ENCODE results near the gene FAM187B. TPM values are rescaled to one million over a fixed set of nuclear protein-coding genes. Genes with fewer than 3 reads are reported as not detected.

FAM187B gene
- total RNA-seq, 4 donors from 2014 or later, result not detected

DNA sequence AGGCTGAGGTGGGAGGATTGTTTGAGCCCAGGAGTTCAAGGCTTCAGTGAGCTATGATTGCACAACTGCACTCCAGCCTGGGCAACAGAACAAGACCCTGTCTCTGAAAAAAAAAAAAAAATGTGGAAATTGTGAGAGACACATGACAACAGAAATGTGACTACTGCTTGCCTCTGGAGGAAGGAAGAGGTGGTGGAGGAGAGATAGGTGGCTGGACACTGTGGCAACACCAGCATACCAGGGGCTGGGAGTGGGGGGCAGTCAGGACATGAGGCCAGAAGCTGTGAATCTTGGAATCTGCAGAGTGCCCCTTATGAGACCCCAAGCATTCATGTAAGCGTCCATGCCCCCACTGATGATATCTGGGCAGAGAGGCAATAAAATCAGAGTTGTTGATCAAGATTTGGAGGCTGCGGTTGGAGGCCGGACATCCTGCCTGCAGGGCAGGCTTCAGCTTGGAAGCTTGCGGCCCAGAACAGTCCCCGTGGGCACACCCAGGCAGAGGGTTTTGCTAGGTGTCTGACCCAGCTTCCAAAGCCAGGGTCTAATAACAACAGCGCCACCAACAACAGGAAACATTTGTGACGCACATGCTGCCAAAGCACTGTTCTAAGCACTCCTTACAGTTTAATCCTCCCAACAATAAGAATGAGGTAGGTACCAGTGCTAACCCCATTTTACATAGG, 16.9 kb downstream of the FAM187B start:
- Histone ChIP-seq H3K4me1 (peaks cover 0 to 20% (median 15%) of the 10 kb centered on the region in 3 donors), H3K27me3 (no peaks in the 10 kb centered on the region), H3K9me3 (no peaks in the 10 kb centered on the region), H3K36me3 (no peaks in the 10 kb centered on the region), H3K27ac (peak overlapping the region in 3 of 4 donors; percentile 48 to 78 (median 62)), H3K4me3 (no peak overlapping the region)
- no CpG with 5 or more reads among the region's 7 CpGs for WGBS, 2 donors (ENCODE audit: low coverage in 1 of 2)
- TF ChIP-seq EP300 (IDR thresholded peaks at IDR 0.05) (no peak), POLR2AphosphoS5 (IDR thresholded peaks at IDR 0.05) (no peak), POLR2A (IDR thresholded peaks at IDR 0.05) (no peak)
- TF ChIP-seq, protein P1, sequence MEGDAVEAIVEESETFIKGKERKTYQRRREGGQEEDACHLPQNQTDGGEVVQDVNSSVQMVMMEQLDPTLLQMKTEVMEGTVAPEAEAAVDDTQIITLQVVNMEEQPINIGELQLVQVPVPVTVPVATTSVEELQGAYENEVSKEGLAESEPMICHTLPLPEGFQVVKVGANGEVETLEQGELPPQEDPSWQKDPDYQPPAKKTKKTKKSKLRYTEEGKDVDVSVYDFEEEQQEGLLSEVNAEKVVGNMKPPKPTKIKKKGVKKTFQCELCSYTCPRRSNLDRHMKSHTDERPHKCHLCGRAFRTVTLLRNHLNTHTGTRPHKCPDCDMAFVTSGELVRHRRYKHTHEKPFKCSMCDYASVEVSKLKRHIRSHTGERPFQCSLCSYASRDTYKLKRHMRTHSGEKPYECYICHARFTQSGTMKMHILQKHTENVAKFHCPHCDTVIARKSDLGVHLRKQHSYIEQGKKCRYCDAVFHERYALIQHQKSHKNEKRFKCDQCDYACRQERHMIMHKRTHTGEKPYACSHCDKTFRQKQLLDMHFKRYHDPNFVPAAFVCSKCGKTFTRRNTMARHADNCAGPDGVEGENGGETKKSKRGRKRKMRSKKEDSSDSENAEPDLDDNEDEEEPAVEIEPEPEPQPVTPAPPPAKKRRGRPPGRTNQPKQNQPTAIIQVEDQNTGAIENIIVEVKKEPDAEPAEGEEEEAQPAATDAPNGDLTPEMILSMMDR (IDR thresholded peaks at IDR 0.05), result no peak
- ATAC-seq, result peak; percentile 66

DNA sequence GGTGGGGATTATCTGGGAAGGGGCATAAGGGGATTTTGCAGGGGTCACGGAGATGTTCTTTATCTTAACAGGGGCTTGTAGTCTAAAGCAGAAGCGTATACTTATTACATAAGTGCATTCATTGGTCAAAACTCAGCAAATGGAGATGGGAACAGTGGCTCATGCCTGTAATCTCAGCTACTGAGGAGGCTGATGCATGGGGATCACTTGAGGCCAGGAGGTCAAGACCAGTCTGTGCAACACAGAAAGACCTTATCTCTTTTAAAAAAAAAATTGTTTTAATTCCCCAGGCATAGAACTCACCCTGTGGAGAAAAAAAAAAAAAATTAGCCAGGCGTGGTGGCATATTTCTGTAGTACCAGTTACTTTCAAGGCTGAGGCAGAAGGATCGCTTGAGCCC, 18.9 kb downstream of the FAM187B start:
- H3K4me1 ChIP-seq, result peaks cover 0 to 18% (median 14%) of the 10 kb centered on the region in 3 donors
- 50 to 83% methylated on average over 4 of the region's 4 CpGs for WGBS, 2 donors (ENCODE audit: low coverage in 1 of 2)
- ATAC-seq, result no peak
- peaks cover 11% of the 10 kb centered on the region for H3K27me3 ChIP-seq
- no peaks in the 10 kb centered on the region for H3K36me3 ChIP-seq
- no peak overlapping the region for H3K4me3 ChIP-seq
- no peaks in the 10 kb centered on the region for H3K9me3 ChIP-seq
- no peak for TF ChIP-seq EP300 (IDR thresholded peaks at IDR 0.05)
- TF ChIP-seq POLR2A (IDR thresholded peaks at IDR 0.05), result no peak
- TF ChIP-seq POLR2AphosphoS5 (IDR thresholded peaks at IDR 0.05), result no peak
- TF ChIP-seq, protein P1 (IDR thresholded peaks at IDR 0.05), result no peak
- H3K27ac ChIP-seq, result no peak overlapping the region

DNA sequence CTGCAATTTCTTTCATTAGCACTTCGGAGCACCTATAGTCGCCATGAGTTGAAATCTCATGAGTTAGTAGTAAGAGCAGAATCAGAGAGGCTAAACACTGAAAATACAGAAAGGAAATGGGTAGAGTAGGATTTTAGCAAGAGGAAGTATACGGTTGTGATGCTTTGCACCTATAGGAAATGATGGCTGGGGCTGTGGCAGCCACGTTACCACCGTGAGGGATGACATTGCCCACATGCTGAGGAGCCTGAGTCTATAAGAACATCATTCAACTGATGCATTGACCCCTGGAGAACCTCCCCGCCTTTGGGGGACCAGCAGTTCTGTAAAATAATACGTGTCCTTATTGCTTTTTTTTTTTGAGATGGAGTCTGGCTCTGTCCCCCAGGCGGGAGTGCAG, 20.4 kb downstream of the FAM187B start:
- no peaks in the 10 kb centered on the region for H3K36me3 ChIP-seq
- 85 to 100% methylated on average over 3 to 6 of the region's 8 CpGs for WGBS, 2 donors (ENCODE audit: low coverage in 1 of 2)
- no peak overlapping the region for H3K4me3 ChIP-seq
- no peak for ATAC-seq
- H3K9me3 ChIP-seq, result no peaks in the 10 kb centered on the region
- H3K4me1 ChIP-seq, result peaks cover 0 to 3% (median 0%) of the 10 kb centered on the region in 3 donors
- no peak overlapping the region for H3K27ac ChIP-seq
- TF ChIP-seq POLR2A (IDR thresholded peaks at IDR 0.05), result no peak
- TF ChIP-seq, protein P1 (IDR thresholded peaks at IDR 0.05), result no peak
- no peak for TF ChIP-seq EP300 (IDR thresholded peaks at IDR 0.05)
- no peak for TF ChIP-seq POLR2AphosphoS5 (IDR thresholded peaks at IDR 0.05)
- peaks cover 12% of the 10 kb centered on the region for H3K27me3 ChIP-seq

DNA sequence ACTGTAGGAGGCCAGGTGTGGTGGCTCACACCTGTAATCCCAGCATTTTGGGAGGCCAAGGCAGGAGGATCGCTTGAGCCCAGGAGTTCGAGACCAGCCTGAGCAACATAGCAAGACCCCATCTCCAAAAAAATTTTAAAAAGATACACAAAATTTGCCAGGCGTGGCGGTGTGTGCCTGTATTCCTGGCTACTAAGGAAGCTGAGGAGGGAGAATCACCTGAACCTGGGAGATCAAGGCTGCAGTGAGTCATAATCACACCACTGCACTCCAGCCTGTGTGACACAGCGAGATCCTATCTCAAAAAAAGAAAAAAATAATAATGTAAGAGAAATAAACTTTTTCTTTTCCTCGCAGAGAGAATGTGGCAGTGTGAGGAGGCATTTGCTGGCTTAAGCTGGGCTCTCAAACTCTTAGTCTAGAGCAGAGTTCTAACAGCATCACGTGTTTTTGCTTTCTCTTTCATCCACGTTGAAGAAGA, 21.1 kb downstream of the FAM187B start:
- H3K4me3 ChIP-seq, result no peak overlapping the region
- H3K27ac ChIP-seq, result no peak overlapping the region
- no peak for ATAC-seq
- H3K27me3 ChIP-seq, result peaks cover 12% of the 10 kb centered on the region
- no peaks in the 10 kb centered on the region for H3K36me3 ChIP-seq
- TF ChIP-seq EP300 (IDR thresholded peaks at IDR 0.05) (no peak), POLR2AphosphoS5 (IDR thresholded peaks at IDR 0.05) (no peak), POLR2A (IDR thresholded peaks at IDR 0.05) (no peak)
- TF ChIP-seq, protein P1 (IDR thresholded peaks at IDR 0.05), result no peak
- H3K9me3 ChIP-seq, result no peaks in the 10 kb centered on the region
- no peaks in the 10 kb centered on the region for H3K4me1 ChIP-seq
- WGBS, 2 donors (ENCODE audit: low coverage in 1 of 2), result 65 to 84% methylated on average over 6 to 8 of the region's 8 CpGs

DNA sequence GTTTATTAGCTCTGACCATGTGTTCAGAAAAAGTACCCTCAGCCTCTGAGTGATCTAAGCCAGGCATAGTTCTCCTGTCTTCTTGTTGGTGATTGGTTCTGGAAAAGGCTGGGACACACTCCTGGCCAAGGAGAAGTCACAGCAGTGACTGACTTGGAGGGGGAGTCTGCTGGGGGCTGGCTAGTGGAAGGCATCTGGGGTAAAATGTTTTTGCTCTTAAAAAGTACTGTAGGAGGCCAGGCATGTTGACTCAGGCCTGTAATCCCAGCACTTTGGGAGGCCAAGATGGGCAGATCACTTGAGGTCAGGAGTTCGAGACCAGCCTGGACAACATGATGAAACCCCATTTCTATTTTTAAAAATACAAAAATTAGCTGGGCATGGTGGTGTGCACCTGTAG, 21.7 kb downstream of the FAM187B start:
- Histone ChIP-seq H3K4me3 (no peak overlapping the region), H3K9me3 (no peaks in the 10 kb centered on the region), H3K36me3 (no peaks in the 10 kb centered on the region), H3K4me1 (no peaks in the 10 kb centered on the region), H3K27ac (no peak overlapping the region), H3K27me3 (peaks cover 12% of the 10 kb centered on the region)
- ATAC-seq, result no peak
- TF ChIP-seq POLR2AphosphoS5 (IDR thresholded peaks at IDR 0.05) (no peak), POLR2A (IDR thresholded peaks at IDR 0.05) (no peak), EP300 (IDR thresholded peaks at IDR 0.05) (no peak)
- TF ChIP-seq, protein P1 (IDR thresholded peaks at IDR 0.05), result no peak
- 83 to 100% methylated on average over 1 of the region's 1 CpG for WGBS, 2 donors (ENCODE audit: low coverage in 1 of 2)

All from gastroesophageal sphincter (tissue), 4 donors.